Measurements from ENCODE around the gene TMEM62. TPM values are rescaled to one million over a fixed set of nuclear protein-coding genes. Genes with fewer than 3 reads are reported as not detected.

Gene TMEM62
- polyA plus RNA-seq, 1 donor from 2014 or later, result 8.7 TPM

DNA sequence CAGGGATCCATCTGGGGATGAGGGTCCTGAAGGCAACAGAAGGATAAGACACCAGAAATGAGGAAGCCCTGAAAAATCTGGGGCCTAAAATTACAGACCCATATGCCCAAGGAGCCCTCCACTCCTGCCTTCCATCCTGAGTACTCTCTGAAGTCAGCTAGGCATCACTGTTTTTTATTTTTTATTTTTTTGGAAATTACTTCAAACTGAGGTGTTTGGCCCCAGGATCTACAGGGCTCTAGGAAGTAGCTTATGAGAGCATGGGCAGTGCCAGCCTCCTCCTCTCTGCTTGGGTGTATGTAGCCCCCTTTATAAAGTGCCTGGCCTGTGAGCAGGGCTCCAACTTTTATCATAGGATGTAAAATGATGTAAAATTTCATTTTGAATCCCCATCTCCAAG is 79.6 kb downstream of the TMEM62 start:
- no peaks in the 10 kb centered on the region for H3K9me3 ChIP-seq (ENCODE audit: low read length)
- no peaks in the 10 kb centered on the region for H4K20me1 ChIP-seq (ENCODE audit: insufficient read depth)
- H2AFZ ChIP-seq (ENCODE audit: low read depth, low read length), result no peak overlapping the region
- no peak for TF ChIP-seq EZH2 (IDR thresholded peaks at IDR 0.05; ENCODE audit: borderline replicate concordance, insufficient read depth, low read length, poor library complexity, severe bottlenecking)
- no peak for TF ChIP-seq RAD21 (conservative IDR thresholded peaks at IDR 0.05)
- no peak for TF ChIP-seq POLR2AphosphoS5 (IDR thresholded peaks at IDR 0.05)
- no peak for TF ChIP-seq SMC3 (conservative IDR thresholded peaks at IDR 0.05; ENCODE audit: poor library complexity)
- TF ChIP-seq, protein P1, sequence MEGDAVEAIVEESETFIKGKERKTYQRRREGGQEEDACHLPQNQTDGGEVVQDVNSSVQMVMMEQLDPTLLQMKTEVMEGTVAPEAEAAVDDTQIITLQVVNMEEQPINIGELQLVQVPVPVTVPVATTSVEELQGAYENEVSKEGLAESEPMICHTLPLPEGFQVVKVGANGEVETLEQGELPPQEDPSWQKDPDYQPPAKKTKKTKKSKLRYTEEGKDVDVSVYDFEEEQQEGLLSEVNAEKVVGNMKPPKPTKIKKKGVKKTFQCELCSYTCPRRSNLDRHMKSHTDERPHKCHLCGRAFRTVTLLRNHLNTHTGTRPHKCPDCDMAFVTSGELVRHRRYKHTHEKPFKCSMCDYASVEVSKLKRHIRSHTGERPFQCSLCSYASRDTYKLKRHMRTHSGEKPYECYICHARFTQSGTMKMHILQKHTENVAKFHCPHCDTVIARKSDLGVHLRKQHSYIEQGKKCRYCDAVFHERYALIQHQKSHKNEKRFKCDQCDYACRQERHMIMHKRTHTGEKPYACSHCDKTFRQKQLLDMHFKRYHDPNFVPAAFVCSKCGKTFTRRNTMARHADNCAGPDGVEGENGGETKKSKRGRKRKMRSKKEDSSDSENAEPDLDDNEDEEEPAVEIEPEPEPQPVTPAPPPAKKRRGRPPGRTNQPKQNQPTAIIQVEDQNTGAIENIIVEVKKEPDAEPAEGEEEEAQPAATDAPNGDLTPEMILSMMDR (IDR thresholded peaks at IDR 0.05; ENCODE audit: poor library complexity, severe bottlenecking), result no peak
- no peak for TF ChIP-seq MXI1 (conservative IDR thresholded peaks at IDR 0.05; ENCODE audit: poor library complexity, severe bottlenecking)
- TF ChIP-seq EP300 (conservative IDR thresholded peaks at IDR 0.05; ENCODE audit: poor library complexity, severe bottlenecking), result no peak
- no peak for TF ChIP-seq TAF1 (IDR thresholded peaks at IDR 0.05; ENCODE audit: low read depth)
- TF ChIP-seq, protein P2, sequence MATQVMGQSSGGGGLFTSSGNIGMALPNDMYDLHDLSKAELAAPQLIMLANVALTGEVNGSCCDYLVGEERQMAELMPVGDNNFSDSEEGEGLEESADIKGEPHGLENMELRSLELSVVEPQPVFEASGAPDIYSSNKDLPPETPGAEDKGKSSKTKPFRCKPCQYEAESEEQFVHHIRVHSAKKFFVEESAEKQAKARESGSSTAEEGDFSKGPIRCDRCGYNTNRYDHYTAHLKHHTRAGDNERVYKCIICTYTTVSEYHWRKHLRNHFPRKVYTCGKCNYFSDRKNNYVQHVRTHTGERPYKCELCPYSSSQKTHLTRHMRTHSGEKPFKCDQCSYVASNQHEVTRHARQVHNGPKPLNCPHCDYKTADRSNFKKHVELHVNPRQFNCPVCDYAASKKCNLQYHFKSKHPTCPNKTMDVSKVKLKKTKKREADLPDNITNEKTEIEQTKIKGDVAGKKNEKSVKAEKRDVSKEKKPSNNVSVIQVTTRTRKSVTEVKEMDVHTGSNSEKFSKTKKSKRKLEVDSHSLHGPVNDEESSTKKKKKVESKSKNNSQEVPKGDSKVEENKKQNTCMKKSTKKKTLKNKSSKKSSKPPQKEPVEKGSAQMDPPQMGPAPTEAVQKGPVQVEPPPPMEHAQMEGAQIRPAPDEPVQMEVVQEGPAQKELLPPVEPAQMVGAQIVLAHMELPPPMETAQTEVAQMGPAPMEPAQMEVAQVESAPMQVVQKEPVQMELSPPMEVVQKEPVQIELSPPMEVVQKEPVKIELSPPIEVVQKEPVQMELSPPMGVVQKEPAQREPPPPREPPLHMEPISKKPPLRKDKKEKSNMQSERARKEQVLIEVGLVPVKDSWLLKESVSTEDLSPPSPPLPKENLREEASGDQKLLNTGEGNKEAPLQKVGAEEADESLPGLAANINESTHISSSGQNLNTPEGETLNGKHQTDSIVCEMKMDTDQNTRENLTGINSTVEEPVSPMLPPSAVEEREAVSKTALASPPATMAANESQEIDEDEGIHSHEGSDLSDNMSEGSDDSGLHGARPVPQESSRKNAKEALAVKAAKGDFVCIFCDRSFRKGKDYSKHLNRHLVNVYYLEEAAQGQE (IDR thresholded peaks at IDR 0.05; ENCODE audit: borderline replicate concordance), result no peak
- H3K27me3 ChIP-seq (ENCODE audit: insufficient read depth, low read depth, low read length), result no peaks in the 10 kb centered on the region
- no peak overlapping the region for H3K9ac ChIP-seq (ENCODE audit: low read length)
- H3F3A ChIP-seq (ENCODE audit: insufficient read depth, low read length, poor library complexity, severe bottlenecking), result no peaks in the 10 kb centered on the region
- no peaks in the 10 kb centered on the region for H3K36me3 ChIP-seq (ENCODE audit: insufficient read depth, low read length)
- no peaks in the 10 kb centered on the region for H3K79me2 ChIP-seq (replicated peaks; ENCODE audit: insufficient read depth, low read length)
- H3K4me3 ChIP-seq (ENCODE audit: low read length), result no peak overlapping the region
- H3K27ac ChIP-seq (ENCODE audit: low read length), result no peak overlapping the region
- no peaks in the 10 kb centered on the region for H3K9me2 ChIP-seq (ENCODE audit: insufficient read depth, low read length)
- H3K4me2 ChIP-seq (ENCODE audit: low read length), result no peak overlapping the region

DNA sequence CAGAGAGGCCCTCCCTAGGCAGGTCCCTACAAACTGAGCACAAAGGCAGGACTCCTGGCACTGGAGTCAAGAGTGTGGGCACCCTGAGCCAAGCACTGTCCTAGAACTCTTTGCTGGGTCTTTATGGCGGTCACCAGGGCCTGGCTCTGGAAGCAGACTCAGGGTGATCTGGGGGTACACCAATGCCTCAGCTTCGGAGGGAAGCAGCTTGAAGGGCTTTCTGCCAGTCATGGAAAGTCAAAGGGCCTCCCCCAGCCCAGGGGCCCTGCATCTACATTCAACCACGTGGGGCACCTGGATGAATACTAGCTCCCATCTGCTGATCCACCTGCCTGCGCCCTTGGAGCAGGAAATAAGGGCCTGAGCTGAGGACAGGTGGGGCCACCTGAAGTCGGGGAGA is 80.1 kb downstream of the TMEM62 start:
- no peaks in the 10 kb centered on the region for H3K36me3 ChIP-seq (ENCODE audit: insufficient read depth, low read length)
- TF ChIP-seq POLR2AphosphoS5 (IDR thresholded peaks at IDR 0.05), result no peak
- TF ChIP-seq MXI1 (conservative IDR thresholded peaks at IDR 0.05; ENCODE audit: poor library complexity, severe bottlenecking), result no peak
- TF ChIP-seq, protein P2 (IDR thresholded peaks at IDR 0.05; ENCODE audit: borderline replicate concordance), result no peak
- no peak for TF ChIP-seq RAD21 (conservative IDR thresholded peaks at IDR 0.05)
- TF ChIP-seq SMC3 (conservative IDR thresholded peaks at IDR 0.05; ENCODE audit: poor library complexity), result no peak
- no peak for TF ChIP-seq EZH2 (IDR thresholded peaks at IDR 0.05; ENCODE audit: borderline replicate concordance, insufficient read depth, low read length, poor library complexity, severe bottlenecking)
- TF ChIP-seq TAF1 (IDR thresholded peaks at IDR 0.05; ENCODE audit: low read depth), result no peak
- no peak for TF ChIP-seq EP300 (conservative IDR thresholded peaks at IDR 0.05; ENCODE audit: poor library complexity, severe bottlenecking)
- TF ChIP-seq, protein P1 (IDR thresholded peaks at IDR 0.05; ENCODE audit: poor library complexity, severe bottlenecking), result no peak

More for the DNA sequence above, 80.1 kb downstream of the TMEM62 start:
- Histone ChIP-seq H3K9me3 (ENCODE audit: low read length) (no peaks in the 10 kb centered on the region), H4K20me1 (ENCODE audit: insufficient read depth) (no peaks in the 10 kb centered on the region), H2AFZ (ENCODE audit: low read depth, low read length) (no peak overlapping the region), H3K4me3 (ENCODE audit: low read length) (no peak overlapping the region), H3K9me2 (ENCODE audit: insufficient read depth, low read length) (no peaks in the 10 kb centered on the region), H3K27me3 (ENCODE audit: insufficient read depth, low read depth, low read length) (no peaks in the 10 kb centered on the region), H3K79me2 (replicated peaks; ENCODE audit: insufficient read depth, low read length) (no peaks in the 10 kb centered on the region), H3K9ac (ENCODE audit: low read length) (no peak overlapping the region), H3K4me2 (ENCODE audit: low read length) (no peak overlapping the region), H3F3A (ENCODE audit: insufficient read depth, low read length, poor library complexity, severe bottlenecking) (no peaks in the 10 kb centered on the region), H3K27ac (ENCODE audit: low read length) (no peak overlapping the region)
